ENCODE measurements around the gene SGPL1. TPM values are rescaled to one million over a fixed set of nuclear protein-coding genes. Genes with fewer than 3 reads are reported as not detected.

The SGPL1 gene
- total RNA-seq, 1 experiment from 2014 or later, result 52.6 TPM

DNA sequence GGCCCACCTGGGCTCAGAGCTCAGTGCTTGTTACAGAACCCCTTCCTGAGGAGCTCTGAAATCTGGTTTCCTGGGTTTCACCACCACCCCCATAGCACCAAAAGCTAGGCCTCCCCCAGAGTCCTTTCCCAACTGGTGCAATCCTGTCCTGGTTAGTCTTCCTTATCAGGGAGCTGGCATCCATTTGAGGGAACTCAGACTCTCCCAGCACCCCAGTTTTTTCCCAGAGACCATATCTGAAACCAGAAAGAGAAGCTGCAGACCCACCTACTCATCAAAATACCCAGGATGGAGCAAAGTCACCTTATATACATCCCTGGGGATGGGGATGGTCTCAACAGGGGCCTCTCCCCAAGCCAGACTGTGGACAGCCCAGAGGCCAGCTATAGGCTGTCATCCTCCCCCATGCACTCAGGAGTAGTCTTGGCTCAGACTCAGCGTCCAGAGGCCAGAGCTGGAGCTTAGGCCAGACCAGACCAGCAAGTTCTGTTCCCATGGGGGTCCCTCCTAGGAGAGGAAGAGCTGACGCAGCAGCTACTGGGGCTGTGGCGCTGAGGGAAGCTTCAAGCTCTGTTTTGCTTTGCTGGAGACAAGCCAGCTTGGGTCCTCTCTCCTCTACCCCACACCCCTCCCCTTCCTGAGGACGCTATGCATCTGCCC is 33.5 kb upstream of the SGPL1 start:
- Histone ChIP-seq H2BK20ac (ENCODE audit: low read depth, low read length, poor library complexity, severe bottlenecking) (no peak overlapping the region), H3K56ac (ENCODE audit: insufficient read length, low read depth, low read length) (no peak overlapping the region), H3K23me2 (ENCODE audit: insufficient read length, low read depth, low read length, poor library complexity, severe bottlenecking) (no peaks in the 10 kb centered on the region), H3K23ac (ENCODE audit: insufficient read length, low read depth, low read length) (no peak overlapping the region), H3K18ac (ENCODE audit: insufficient read length, low read depth, low read length) (no peak overlapping the region), H3T11ph (ENCODE audit: low read length) (no peak overlapping the region), H4K5ac (ENCODE audit: insufficient read length, low read depth, low read length) (no peak overlapping the region), H3K14ac (ENCODE audit: insufficient read depth, low read length) (no peak overlapping the region), H2BK12ac (ENCODE audit: insufficient read length, low read depth, low read length) (no peak overlapping the region), H3K79me2 (ENCODE audit: insufficient read depth, low read length) (no peaks in the 10 kb centered on the region), H3K4ac (ENCODE audit: low read depth, low read length) (no peak overlapping the region), H2BK120ac (ENCODE audit: low read depth, low read length, poor library complexity, severe bottlenecking) (no peak overlapping the region), H3K9ac (ENCODE audit: extremely low read depth, insufficient read length, low read length) (no peak overlapping the region), H3K4me2 (ENCODE audit: insufficient read depth, insufficient read length, low read length) (no peak overlapping the region), H4K8ac (replicated peaks; ENCODE audit: insufficient read length, low read depth, low read length) (no peak overlapping the region), H3K79me1 (ENCODE audit: insufficient read depth, low read depth, low read length, poor library complexity, severe bottlenecking) (no peaks in the 10 kb centered on the region), H3K4me1 (ENCODE audit: insufficient read depth, low read length) (no peaks in the 10 kb centered on the region), H2AFZ (ENCODE audit: low read length) (no peak overlapping the region), H4K91ac (ENCODE audit: insufficient read length, low read depth, low read length) (no peak overlapping the region), H4K20me1 (ENCODE audit: control insufficient read depth, insufficient read depth, insufficient read length) (no peaks in the 10 kb centered on the region), H2BK5ac (ENCODE audit: insufficient read length, low read length) (no peak overlapping the region), H2AK5ac (ENCODE audit: insufficient read length, low read length) (no peak overlapping the region), H3K27ac (ENCODE audit: insufficient read length, low read depth, low read length) (no peak overlapping the region), H2BK15ac (ENCODE audit: low read depth, low read length) (no peak overlapping the region), H3K27me3 (ENCODE audit: insufficient read depth, low read length) (no peaks in the 10 kb centered on the region), H3K9me3 (ENCODE audit: control insufficient read depth, low read depth, low read length) (no peaks in the 10 kb centered on the region)
- Mint-ChIP-seq H3K27me3 (ENCODE audit: low read depth) (no peaks in the 10 kb centered on the region; the same call in 1 of the 2 replicates), H3K9me3 (no peaks in the 10 kb centered on the region), H3K27ac (no peak overlapping the region), H3K4me3 (no peak overlapping the region), H3K4me1 (peaks cover 5 to 11% of the 10 kb centered on the region in 2 experiments; a peak in 3 of 4 replicates), H3K36me3 (ENCODE audit: insufficient read depth in 1 of 3, low read depth in 3 of 3) (no peaks in the 10 kb centered on the region)
- WGBS (ENCODE audit: extremely low coverage, insufficient read length, low lambda C conversion rate), result no CpG with 5 or more reads among the region's 4 CpGs
- TF ChIP-seq, protein P1, sequence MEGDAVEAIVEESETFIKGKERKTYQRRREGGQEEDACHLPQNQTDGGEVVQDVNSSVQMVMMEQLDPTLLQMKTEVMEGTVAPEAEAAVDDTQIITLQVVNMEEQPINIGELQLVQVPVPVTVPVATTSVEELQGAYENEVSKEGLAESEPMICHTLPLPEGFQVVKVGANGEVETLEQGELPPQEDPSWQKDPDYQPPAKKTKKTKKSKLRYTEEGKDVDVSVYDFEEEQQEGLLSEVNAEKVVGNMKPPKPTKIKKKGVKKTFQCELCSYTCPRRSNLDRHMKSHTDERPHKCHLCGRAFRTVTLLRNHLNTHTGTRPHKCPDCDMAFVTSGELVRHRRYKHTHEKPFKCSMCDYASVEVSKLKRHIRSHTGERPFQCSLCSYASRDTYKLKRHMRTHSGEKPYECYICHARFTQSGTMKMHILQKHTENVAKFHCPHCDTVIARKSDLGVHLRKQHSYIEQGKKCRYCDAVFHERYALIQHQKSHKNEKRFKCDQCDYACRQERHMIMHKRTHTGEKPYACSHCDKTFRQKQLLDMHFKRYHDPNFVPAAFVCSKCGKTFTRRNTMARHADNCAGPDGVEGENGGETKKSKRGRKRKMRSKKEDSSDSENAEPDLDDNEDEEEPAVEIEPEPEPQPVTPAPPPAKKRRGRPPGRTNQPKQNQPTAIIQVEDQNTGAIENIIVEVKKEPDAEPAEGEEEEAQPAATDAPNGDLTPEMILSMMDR (conservative IDR thresholded peaks at IDR 0.05), result no peak
- DNase-seq, result no peak
